ENCODE data around the gene CAPS. TPM values are rescaled to one million over a fixed set of nuclear protein-coding genes. Genes with fewer than 3 reads are reported as not detected.
A peak's percentile ranks its signal among the peaks of the same experiment; 100 is the strongest.

Gene CAPS
- 10 to 100 TPM; 14.7 to 20.7 (median 17.6) TPM for total RNA-seq
- polyA plus RNA-seq, result 10 to 100 TPM; 23.7 to 61.8 (median 51.3) TPM
- long read RNA-seq, donor 1, transcript CAPS-203 (5 exons, 3,750 nt), result major isoform, 5 of 5 reads
- long read RNA-seq, donor 1, partial matches to known transcripts, result 0 of 5 reads
- long read RNA-seq, donor 1, other reads (novel, unspliced or antisense), result 0 of 5 reads
- long read RNA-seq, donor 2, partial matches to known transcripts, result 0 of 3 reads
- long read RNA-seq, donor 2, other reads (novel, unspliced or antisense), result 0 of 3 reads

DNA sequence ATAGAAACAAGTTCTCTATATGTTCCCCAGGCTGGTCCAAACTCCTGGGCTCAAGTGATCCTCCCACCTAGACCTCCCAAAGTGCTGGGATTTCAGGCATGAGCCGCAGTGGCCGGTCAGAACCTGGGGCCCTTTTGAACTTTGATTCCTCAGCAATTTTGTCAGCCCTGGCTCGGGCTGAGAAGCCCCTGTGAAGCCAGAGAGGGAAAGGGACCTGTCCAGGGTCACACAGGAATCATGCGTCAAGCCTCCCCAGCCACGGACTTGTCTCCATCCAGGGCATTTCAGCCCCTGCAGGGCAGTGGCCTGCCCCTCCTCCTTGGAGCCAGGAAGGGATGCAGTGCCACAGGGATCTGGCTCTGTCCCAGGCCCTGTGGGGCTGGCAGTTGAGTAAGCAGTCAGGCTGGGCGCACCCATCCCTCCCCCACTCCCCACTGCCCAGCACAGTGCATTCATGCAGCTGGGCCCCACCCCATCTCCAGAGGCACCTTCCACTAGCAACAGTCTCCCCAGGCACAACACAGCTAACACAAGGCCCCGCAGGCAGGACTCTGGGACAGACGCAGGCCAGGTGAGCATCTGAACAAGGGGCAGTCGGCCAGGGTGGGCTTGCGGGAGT lies at the start of gene CAPS:
Gene CAPS (plus strand): TSS at position 516 of the 619 bp plus-strand sequence. CDS start 153 bp downstream, outside the sequence.
- 81 to 90% (median 85%) methylated on average over 6 to 10 of the region's 10 CpGs for WGBS, 5 donors
- intact Hi-C loops (cut with DNase I; ENCODE audit: low total_unique reads), result no loop called here
- TF ChIP-seq, protein P1, sequence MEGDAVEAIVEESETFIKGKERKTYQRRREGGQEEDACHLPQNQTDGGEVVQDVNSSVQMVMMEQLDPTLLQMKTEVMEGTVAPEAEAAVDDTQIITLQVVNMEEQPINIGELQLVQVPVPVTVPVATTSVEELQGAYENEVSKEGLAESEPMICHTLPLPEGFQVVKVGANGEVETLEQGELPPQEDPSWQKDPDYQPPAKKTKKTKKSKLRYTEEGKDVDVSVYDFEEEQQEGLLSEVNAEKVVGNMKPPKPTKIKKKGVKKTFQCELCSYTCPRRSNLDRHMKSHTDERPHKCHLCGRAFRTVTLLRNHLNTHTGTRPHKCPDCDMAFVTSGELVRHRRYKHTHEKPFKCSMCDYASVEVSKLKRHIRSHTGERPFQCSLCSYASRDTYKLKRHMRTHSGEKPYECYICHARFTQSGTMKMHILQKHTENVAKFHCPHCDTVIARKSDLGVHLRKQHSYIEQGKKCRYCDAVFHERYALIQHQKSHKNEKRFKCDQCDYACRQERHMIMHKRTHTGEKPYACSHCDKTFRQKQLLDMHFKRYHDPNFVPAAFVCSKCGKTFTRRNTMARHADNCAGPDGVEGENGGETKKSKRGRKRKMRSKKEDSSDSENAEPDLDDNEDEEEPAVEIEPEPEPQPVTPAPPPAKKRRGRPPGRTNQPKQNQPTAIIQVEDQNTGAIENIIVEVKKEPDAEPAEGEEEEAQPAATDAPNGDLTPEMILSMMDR (IDR thresholded peaks at IDR 0.05 in 8 of 11, conservative IDR thresholded peaks at IDR 0.05 in 3 of 11), result no peak
- peak in 2 of 3 donors; percentile 5 to 42 for TF ChIP-seq POLR2AphosphoS5 (IDR thresholded peaks at IDR 0.05)
- peak within 1 kb of the TSS in 1 of 8 donors; percentile 17 for H3K27ac ChIP-seq
- H3K36me3 ChIP-seq, result peaks cover 12 to 94% (median 59%) of the 10 kb centered on the region in 6 donors
- no peak within 1 kb of the TSS for H3K4me3 ChIP-seq
- H3K9me3 ChIP-seq, result no peaks in the 10 kb centered on the region
- no peaks in the 10 kb centered on the region for H3K27me3 ChIP-seq (replicated peaks in 1 of 7)
- no peak for DNase-seq
- H3K4me1 ChIP-seq, result peaks cover 0 to 4% (median 0%) of the 10 kb centered on the region in 6 donors

DNA sequence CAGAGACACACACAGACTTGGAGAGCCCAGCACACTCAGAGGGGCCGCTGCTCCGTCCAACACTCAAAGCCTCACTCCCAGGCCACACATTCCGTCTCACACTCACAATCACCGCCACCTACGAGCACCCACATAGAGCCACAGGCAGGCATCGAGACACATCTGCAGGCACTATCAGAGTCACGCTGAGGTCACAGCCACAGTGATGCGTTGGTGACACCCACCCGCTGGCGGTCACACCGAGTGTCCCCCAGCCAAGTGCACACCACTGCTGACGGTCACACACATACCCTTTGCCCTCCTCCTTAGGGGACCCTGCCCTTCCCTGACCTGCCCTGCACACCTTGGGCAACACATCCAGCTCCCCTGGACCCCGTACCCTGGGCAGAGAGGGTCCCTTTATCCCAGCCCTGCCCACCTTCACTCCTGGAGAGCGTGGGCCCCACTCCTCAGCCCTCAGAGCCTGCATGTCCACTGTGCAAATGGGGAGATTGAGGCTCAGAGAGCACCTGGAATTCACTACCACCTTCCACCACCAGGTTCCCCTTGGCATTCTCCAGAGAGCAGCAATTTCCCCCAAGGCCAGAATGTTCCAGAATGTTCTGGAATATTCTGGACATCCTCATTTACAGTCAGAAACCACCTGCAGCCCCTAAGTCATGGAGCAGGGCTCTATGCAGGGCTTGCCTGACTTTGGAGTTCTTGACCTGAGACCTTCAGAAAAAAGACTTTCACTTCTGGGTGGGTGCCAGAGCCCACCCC lies 49.1 kb upstream of the CAPS start:
- intact Hi-C loops (cut with DNase I; ENCODE audit: low total_unique reads), result no loop called here
- TF ChIP-seq POLR2A (IDR thresholded peaks at IDR 0.05), result no peak
- no peak for TF ChIP-seq POLR2AphosphoS5 (IDR thresholded peaks at IDR 0.05)
- TF ChIP-seq, protein P1 (IDR thresholded peaks at IDR 0.05 in 8 of 11, conservative IDR thresholded peaks at IDR 0.05 in 3 of 11), result no peak
- DNase-seq, result no peak
- Histone ChIP-seq H3K4me3 (no peak overlapping the region), H3K27me3 (replicated peaks in 1 of 7) (peaks cover 0 to 28% (median 0%) of the 10 kb centered on the region in 7 donors), H3K36me3 (no peaks in the 10 kb centered on the region), H3K27ac (no peak overlapping the region), H3K9me3 (no peaks in the 10 kb centered on the region), H3K4me1 (no peaks in the 10 kb centered on the region)
- 80 to 87% (median 84%) methylated on average over 9 to 14 of the region's 14 CpGs for WGBS, 5 donors

DNA sequence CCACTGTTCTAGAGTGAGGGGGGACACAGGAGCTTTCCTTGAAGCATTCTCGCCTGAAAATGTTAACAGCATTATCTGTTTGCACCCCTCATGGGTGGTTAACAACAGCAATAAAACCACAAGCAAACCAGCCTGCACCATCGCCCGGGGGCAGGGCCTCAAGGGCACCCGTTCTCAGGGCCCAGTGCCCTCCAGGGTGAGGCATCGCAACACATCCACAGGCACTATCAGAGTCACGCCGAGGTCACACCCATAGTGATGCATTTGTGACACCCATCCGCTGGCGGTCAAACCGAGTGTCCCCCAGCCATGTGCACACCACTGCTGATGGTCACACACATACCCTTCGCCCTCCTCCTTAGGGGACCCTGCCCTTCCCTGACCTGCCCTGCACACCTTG lies 48.3 kb upstream of the CAPS start:
- H3K9me3 ChIP-seq, result no peaks in the 10 kb centered on the region
- DNase-seq, result no peak
- H3K4me3 ChIP-seq, result no peak overlapping the region
- TF ChIP-seq POLR2AphosphoS5 (IDR thresholded peaks at IDR 0.05) (no peak), POLR2A (IDR thresholded peaks at IDR 0.05) (no peak)
- TF ChIP-seq, protein P1 (IDR thresholded peaks at IDR 0.05 in 8 of 11, conservative IDR thresholded peaks at IDR 0.05 in 3 of 11), result no peak
- intact Hi-C loops (cut with DNase I; ENCODE audit: low total_unique reads), result no loop called here
- peaks cover 0 to 28% (median 0%) of the 10 kb centered on the region in 7 donors for H3K27me3 ChIP-seq (replicated peaks in 1 of 7)
- WGBS, 5 donors, result 74 to 87% (median 79%) methylated on average over 9 to 11 of the region's 11 CpGs
- H3K27ac ChIP-seq, result no peak overlapping the region
- H3K36me3 ChIP-seq, result no peaks in the 10 kb centered on the region
- no peaks in the 10 kb centered on the region for H3K4me1 ChIP-seq
